GM19035 (cell line): ENCODE measurements around the gene ADAMTS9.
"Not testable (repeated sequence)": the region's sequence is repeated elsewhere in the genome, so short reads cannot be mapped to it uniquely, and the experiment has no call there.

ENCODE experiments used
- ATAC-seq: cut with Tn5 transposase; IDR thresholded peaks from one replicate; pipeline ENCODE4 v1.9.1; 2021; ENCODE audit not compliant: unreplicated experiment

The ADAMTS9 gene

GRCh38 chr3:64548200-64548889, 139.5 kb downstream of the ADAMTS9 start:
- ATAC-seq = no peak

- no peak for ATAC-seq
These were observed 140.9 kb downstream of the ADAMTS9 start for GRCh38 chr3:64546856-64547255.

- ATAC-seq = not testable (repeated sequence)
These were observed 142.6 kb downstream of the ADAMTS9 start for GRCh38 chr3:64545239-64545638.

- ATAC-seq = no peak
These were observed 146.0 kb downstream of the ADAMTS9 start for GRCh38 chr3:64541803-64542202.

GRCh38 chr3:64539451-64540196, 148.2 kb downstream of the ADAMTS9 start:
- ATAC-seq = no peak

GRCh38 chr3:64536166-64536565, 151.6 kb downstream of the ADAMTS9 start:
- no peak for ATAC-seq

- ATAC-seq = peak; percentile 89
These were observed 154.0 kb downstream of the ADAMTS9 start for GRCh38 chr3:64533617-64534317.

- no peak for ATAC-seq
These were observed 157.3 kb downstream of the ADAMTS9 start for GRCh38 chr3:64530434-64531049.

GRCh38 chr3:64523324-64523723, 164.5 kb downstream of the ADAMTS9 start:
- ATAC-seq = no peak

- no peak for ATAC-seq
These were observed 167.5 kb downstream of the ADAMTS9 start for GRCh38 chr3:64520334-64520733.

- no peak for ATAC-seq
These were observed 168.8 kb downstream of the ADAMTS9 start for GRCh38 chr3:64518950-64519349.

GRCh38 chr3:64518496-64518895, 169.3 kb downstream of the ADAMTS9 start:
- no peak for ATAC-seq

GRCh38 chr3:64514889-64515288, 172.9 kb downstream of the ADAMTS9 start:
- ATAC-seq = no peak

GRCh38 chr3:64509206-64509605, 178.6 kb downstream of the ADAMTS9 start:
- ATAC-seq = no peak

GRCh38 chr3:64508140-64508539, 179.7 kb downstream of the ADAMTS9 start:
- ATAC-seq = no peak

- no peak for ATAC-seq
These were observed 181.5 kb downstream of the ADAMTS9 start for GRCh38 chr3:64506255-64506654.

- ATAC-seq = no peak
These were observed 182.4 kb downstream of the ADAMTS9 start for GRCh38 chr3:64505419-64505818.

GRCh38 chr3:64502284-64502683, 185.5 kb downstream of the ADAMTS9 start:
- no peak for ATAC-seq

- ATAC-seq = no peak
These were observed 186.4 kb downstream of the ADAMTS9 start for GRCh38 chr3:64501298-64501906.

- no peak for ATAC-seq
These were observed 190.9 kb downstream of the ADAMTS9 start for GRCh38 chr3:64496786-64497490.
